CD14-positive monocyte (primary cell): ENCODE results near the gene C3orf80. TPM values are rescaled to one million over a fixed set of nuclear protein-coding genes. Genes with fewer than 3 reads are reported as not detected.

ENCODE experiments used
- DNase-seq, 3 donors: peaks; one replicate each; pipeline ENCODE4 v3.0.0-alpha.2; 2011 to 2022
- H2AFZ ChIP-seq: 2 replicates; pipeline ENCODE4 v1.6.0; 2012; ENCODE audit warnings: mild to moderate bottlenecking, low read depth, low read length, inconsistent platforms; ENCODE audit not compliant: insufficient read depth, poor library complexity, severe bottlenecking
- H3K27ac ChIP-seq, 2 donors: 1 replicate in 1 of 2; 2 replicates in 1 of 2; pipeline ENCODE4 v1.5.1; 2012 to 2013; ENCODE audit warnings: low read length in 2 of 2, control low read depth in 1 of 2, inconsistent platforms in 1 of 2, low read depth in 1 of 2, mild to moderate bottlenecking in 1 of 2
- H3K27me3 ChIP-seq, 2 donors: one replicate each; pipeline versions ENCODE4 v1.6.0 to v1.6.1; 2011 to 2013; ENCODE audit warnings: low read length in 2 of 2; ENCODE audit not compliant: control insufficient read depth in 2 of 2, insufficient read depth in 2 of 2
- H3K36me3 ChIP-seq, 2 donors: replicated peaks in 1 of 2; 1 replicate in 1 of 2; 2 replicates in 1 of 2; pipeline versions ENCODE4 v1.5.1 to v1.6.1; 2012 to 2013; ENCODE audit warnings: low read length in 2 of 2, control low read depth in 1 of 2, inconsistent platforms in 1 of 2, mild to moderate bottlenecking in 1 of 2; ENCODE audit not compliant: insufficient read depth in 2 of 2, control insufficient read depth in 1 of 2
- H3K4me1 ChIP-seq, 2 donors: 1 replicate in 1 of 2; 2 replicates in 1 of 2; pipeline versions ENCODE4 v1.5.1 to v1.6.1; 2012 to 2013; ENCODE audit warnings: low read length in 2 of 2, control low read depth in 1 of 2, inconsistent platforms in 1 of 2, mild to moderate bottlenecking in 1 of 2, moderate library complexity in 1 of 2; ENCODE audit not compliant: insufficient read depth in 2 of 2, control insufficient read depth in 1 of 2
- H3K4me2 ChIP-seq: replicated peaks from 2 replicates; pipeline ENCODE3; 2012; ENCODE audit warnings: low read length, moderate library complexity, mild to moderate bottlenecking; ENCODE audit not compliant: poor library complexity, severe bottlenecking; ENCODE audit errors: extremely low read depth
- H3K4me3 ChIP-seq, 3 experiments: fragments of 200-600 bp in 1 of 3; sonication (generic) in 1 of 3; replicated peaks in 1 of 3; 1 replicate in 2 of 3; 2 replicates in 1 of 3; pipeline ENCODE4 v1.5.1; 2011 to 2013; ENCODE audit warnings: low read length in 3 of 3, mild to moderate bottlenecking in 3 of 3, control low read depth in 2 of 3, low read depth in 2 of 3, inconsistent platforms in 1 of 3, moderate library complexity in 1 of 3
- H3K79me2 ChIP-seq: 2 replicates; pipeline ENCODE4 v1.6.0; 2012; ENCODE audit warnings: mild to moderate bottlenecking, control low read depth, inconsistent platforms, low read length, moderate library complexity; ENCODE audit not compliant: insufficient read depth
- H3K9ac ChIP-seq: 2 replicates; pipeline ENCODE4 v1.6.0; 2017; ENCODE audit warnings: low read length, mild to moderate bottlenecking; ENCODE audit not compliant: insufficient read depth, poor library complexity, severe bottlenecking
- H3K9me3 ChIP-seq, 2 donors: replicated peaks in 1 of 2; 1 replicate in 1 of 2; 2 replicates in 1 of 2; pipeline versions ENCODE4 v1.5.1 to v1.6.1; 2012 to 2013; ENCODE audit warnings: low read length in 2 of 2, control low read depth in 1 of 2; ENCODE audit not compliant: control insufficient read depth in 1 of 2, insufficient read depth in 1 of 2
- H4K20me1 ChIP-seq: 2 replicates; pipeline ENCODE4 v1.6.0; 2012; ENCODE audit warnings: mild to moderate bottlenecking, low read length, control low read depth, moderate library complexity; ENCODE audit not compliant: insufficient read depth
- H3K27ac Mint-ChIP-seq, 7 donors: one replicate each; pipeline ENCODE4 v1.8.0; 2020; ENCODE audit warnings: mild to moderate bottlenecking in 7 of 7, mixed read lengths in 7 of 7, moderate library complexity in 6 of 7, inconsistent platforms in 2 of 7
- H3K27me3 Mint-ChIP-seq, 3 donors: one replicate each; pipeline ENCODE4 v1.8.0; 2021 to 2022; ENCODE audit warnings: low read depth in 3 of 3, mild to moderate bottlenecking in 3 of 3, mixed read lengths in 3 of 3, moderate library complexity in 3 of 3, inconsistent platforms in 1 of 3
- H3K36me3 Mint-ChIP-seq, 2 donors: one replicate each; pipeline ENCODE4 v1.8.0; 2020; ENCODE audit warnings: mixed read lengths in 2 of 2, inconsistent platforms in 1 of 2, mild to moderate bottlenecking in 1 of 2
- H3K4me1 Mint-ChIP-seq: one replicate; pipeline ENCODE4 v1.8.0; 2020; ENCODE audit warnings: mild to moderate bottlenecking, mixed read lengths
- H3K4me3 Mint-ChIP-seq, 2 donors: one replicate each; pipeline ENCODE4 v1.8.0; 2020; ENCODE audit warnings: mild to moderate bottlenecking in 2 of 2, mixed read lengths in 2 of 2, moderate library complexity in 1 of 2
- H3K9me3 Mint-ChIP-seq, 7 donors: one replicate each; pipeline ENCODE4 v1.8.0; 2020 to 2022; ENCODE audit warnings: mixed read lengths in 7 of 7, mild to moderate bottlenecking in 6 of 7, moderate library complexity in 6 of 7, inconsistent platforms in 2 of 7
- CTCF ChIP-seq: fragments of 200-600 bp; IDR thresholded peaks from one replicate; pipeline ENCODE4 v1.8.0; 2022; ENCODE audit warnings: antibody characterized with exemption, mild to moderate bottlenecking
- WGBS: methylation state at CpG from one replicate; pipeline ENCODE4 v1.1.5; 2013; ENCODE audit warnings: missing lambda C conversion rate; ENCODE audit not compliant: insufficient coverage; 5-methylcytosine and 5-hydroxymethylcytosine counted together
- intact Hi-C, 2 donors: fragments of 100-400 bp; cut with micrococcal nuclease; formaldehyde crosslinking; loops; one replicate each; pipeline versions ENCODE4 v1.15.0 to v1.15.1; 2023
- polyA plus RNA-seq, 3 donors: library from polyadenylated mRNA; depleted of rRNA in 1 of 3; unstranded in 2 of 3; stranded (reverse) in 1 of 3; fragments of 300-500 nt in 2 of 3; fragments of >200 nt in 1 of 3; fragmentation: Illumina TruSeq in 2 of 3; gene quantifications; 1 replicate in 2 of 3; 2 replicates in 1 of 3; pipeline ENCODE4 v1.2.3, GENCODE V29; 2012 to 2021

The C3orf80 gene
- polyA plus RNA-seq, 3 donors: 0.03 TPM; not detected in 2

DNA sequence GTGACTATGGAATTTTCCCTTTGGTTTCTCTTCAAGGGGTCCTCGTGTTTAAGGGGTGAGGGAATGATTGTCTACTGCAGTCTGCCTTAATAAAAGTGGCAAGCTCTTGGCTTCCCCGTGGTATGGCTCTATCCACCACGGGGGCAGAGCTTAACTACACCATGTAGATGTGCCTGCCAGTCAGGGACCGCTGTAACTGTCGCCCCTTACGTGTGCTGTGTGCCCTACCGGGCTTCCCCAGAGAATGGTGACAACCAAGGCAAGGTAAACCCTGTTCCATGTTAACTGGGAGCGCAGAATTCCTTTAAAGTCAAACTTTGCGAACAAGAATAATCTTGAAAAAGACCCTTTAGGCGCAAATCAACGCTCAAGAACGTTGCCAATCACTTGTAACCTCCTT is 966 bp upstream of the C3orf80 start:
- Histone ChIP-seq H3K4me2 (peak overlapping the region; percentile 82), H3K9ac (no peak overlapping the region), H3K27me3 (peaks cover 30 to 48% of the 10 kb centered on the region in 2 donors), H3K36me3 (no peaks in the 10 kb centered on the region), H3K4me1 (peaks cover 22 to 31% of the 10 kb centered on the region in 2 donors), H3K4me3 (peak overlapping the region in 1 of 3 experiments; percentile 74), H3K79me2 (no peaks in the 10 kb centered on the region), H3K27ac (no peak overlapping the region), H2AFZ (no peak overlapping the region), H3K9me3 (peaks cover 0 to 5% of the 10 kb centered on the region in 2 donors), H4K20me1 (no peaks in the 10 kb centered on the region)
- Mint-ChIP-seq H3K27ac (no peak overlapping the region), H3K4me1 (peaks cover 25% of the 10 kb centered on the region), H3K4me3 (peak overlapping the region in 1 of 2 donors; percentile 86), H3K27me3 (peaks cover 32 to 46% (median 34%) of the 10 kb centered on the region in 3 donors), H3K36me3 (peaks cover 9 to 12% of the 10 kb centered on the region in 2 donors), H3K9me3 (peaks cover 0 to 15% (median 12%) of the 10 kb centered on the region in 7 donors)
- DNase-seq: no peak
- no peak for TF ChIP-seq CTCF
- intact Hi-C loops: loop anchor here in 1 of 2 donors (10.0 kb wide), 1 partner anchor 191 kb away; no protein-coding TSS in a partner anchor
- 0% methylated on average over 9 of the region's 12 CpGs for WGBS

GRCh38 chr3:160224811-160225175 is 429 bp upstream of the C3orf80 start:
- Mint-ChIP-seq H3K4me3 (peak overlapping the region; percentile 79 to 86), H3K36me3 (peaks cover 9 to 12% of the 10 kb centered on the region in 2 donors), H3K27ac (peak overlapping the region in 1 of 7 donors; percentile 15), H3K9me3 (peaks cover 0 to 15% (median 12%) of the 10 kb centered on the region in 7 donors), H3K27me3 (peaks cover 32 to 46% (median 34%) of the 10 kb centered on the region in 3 donors), H3K4me1 (peaks cover 25% of the 10 kb centered on the region)
- Histone ChIP-seq H3K4me3 (peak overlapping the region in 2 of 3 experiments; percentile 50 to 74), H3K79me2 (no peaks in the 10 kb centered on the region), H3K36me3 (no peaks in the 10 kb centered on the region), H4K20me1 (no peaks in the 10 kb centered on the region), H3K4me1 (peaks cover 22 to 31% of the 10 kb centered on the region in 2 donors), H3K9me3 (peaks cover 0 to 5% of the 10 kb centered on the region in 2 donors), H3K27ac (no peak overlapping the region), H3K4me2 (peak overlapping the region; percentile 82), H2AFZ (peak overlapping the region; percentile 68), H3K9ac (no peak overlapping the region), H3K27me3 (peaks cover 30 to 48% of the 10 kb centered on the region in 2 donors)
- no peak for DNase-seq
- intact Hi-C loops: loop anchor here in 1 of 2 donors (10.0 kb wide), 1 partner anchor 190 kb away; no protein-coding TSS in a partner anchor
- WGBS: 0% methylated on average over 9 of the region's 16 CpGs
- no peak for TF ChIP-seq CTCF
